Suprapubic skin (tissue), 3 donors: ENCODE measurements around the gene SSR3.

Experiments used
- CTCF ChIP-seq, 2 donors: fragments of 200-600 bp in 1 of 2; fragments of 450-650 bp in 1 of 2; sonication (generic) in 1 of 2; IDR thresholded peaks; one replicate each; pipeline ENCODE4 v1.5.1; 2016 to 2019; ENCODE audit warnings: antibody characterized with exemption in 2 of 2, mild to moderate bottlenecking in 1 of 2, moderate library complexity in 1 of 2
- POLR2A ChIP-seq, 2 donors: fragments of 450-650 bp; IDR thresholded peaks; one replicate each; pipeline ENCODE4 v1.6.1; 2017; ENCODE audit warnings: antibody characterized with exemption in 2 of 2, mild to moderate bottlenecking in 2 of 2, moderate library complexity in 2 of 2

DNA sequence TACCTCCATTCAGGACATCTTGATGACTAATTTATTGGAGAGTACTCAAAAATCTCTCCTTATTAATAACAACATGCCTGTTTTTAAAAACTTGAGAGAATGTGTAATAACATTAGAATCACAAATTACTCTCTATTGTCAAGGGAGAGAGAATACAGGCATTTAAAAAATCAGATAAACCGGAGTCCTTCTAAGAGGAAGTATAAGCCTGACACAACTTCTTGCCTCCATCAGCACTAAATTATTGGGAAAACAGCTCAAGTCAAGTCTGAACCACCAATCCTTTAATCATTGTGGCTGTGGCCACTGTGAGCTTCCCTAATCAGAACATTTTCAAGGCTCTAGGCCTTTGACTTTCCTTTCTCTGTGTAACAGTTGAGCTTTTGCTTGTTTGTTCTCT, 38.0 kb downstream of the SSR3 start:
- no peak for TF ChIP-seq CTCF (IDR thresholded peaks at IDR 0.05)
- TF ChIP-seq POLR2A (IDR thresholded peaks at IDR 0.05), result no peak
